ENCODE data around the gene IGF2R. TPM values are rescaled to one million over a fixed set of nuclear protein-coding genes. Genes with fewer than 3 reads are reported as not detected.

IGF2R gene
- total and polyA plus RNA-seq, 2 of the 13 experiments (the other 11 are each of a cell fraction or from before 2014, with no cell fraction given): 38.3 to 70.0 TPM

GRCh38 chr6:159979136-159979874, 10.4 kb downstream of the IGF2R start (continued):
- TF ChIP-seq MXI1 (IDR thresholded peaks at IDR 0.05; ENCODE audit: borderline replicate concordance, low read depth, low read length) (peak; percentile 16; the same call in 1 of the 3 replicates), TAF15 (IDR thresholded peaks at IDR 0.05; ENCODE audit: low read depth, low read length, poor library complexity, severe bottlenecking) (no peak), ZNF383 (CRISPR knock-in tag; IDR thresholded peaks at IDR 0.05; ENCODE audit: borderline replicate concordance) (no peak), ZNF343 (CRISPR knock-in tag; IDR thresholded peaks at IDR 0.05) (0 out of 2 replicates have a peak, but pooled peaks have one; percentile 43), AHR (CRISPR knock-in tag; IDR thresholded peaks at IDR 0.05) (no peak), ARID3A (IDR thresholded peaks at IDR 0.05; ENCODE audit: low read depth, low read length) (no peak), MAF1 (CRISPR knock-in tag; IDR thresholded peaks at IDR 0.05; ENCODE audit: borderline replicate concordance) (no peak), ELF3 (CRISPR knock-in tag; IDR thresholded peaks at IDR 0.05) (0 out of 2 replicates have a peak, but pooled peaks have one; percentile 33), ZBTB43 (CRISPR knock-in tag; conservative IDR thresholded peaks at IDR 0.05) (no peak), ZKSCAN5 (CRISPR knock-in tag; IDR thresholded peaks at IDR 0.05) (no peak), THYN1 (CRISPR knock-in tag; IDR thresholded peaks at IDR 0.05; ENCODE audit: borderline replicate concordance, low read depth) (no peak), ZNF687 (CRISPR knock-in tag; IDR thresholded peaks at IDR 0.05) (peak; percentile 86), ZNF709 (CRISPR knock-in tag; IDR thresholded peaks at IDR 0.05) (no peak), NCOA1 (CRISPR knock-in tag; IDR thresholded peaks at IDR 0.05) (no peak), ZSCAN25 (CRISPR knock-in tag; IDR thresholded peaks at IDR 0.05) (no peak), ZNF501 (CRISPR knock-in tag; IDR thresholded peaks at IDR 0.05) (peak; percentile 71), ESRRA (CRISPR knock-in tag; IDR thresholded peaks at IDR 0.05; ENCODE audit: low read depth) (no peak), ZFP82 (CRISPR knock-in tag; IDR thresholded peaks at IDR 0.05; ENCODE audit: borderline replicate concordance) (no peak), ZNF549 (CRISPR knock-in tag; IDR thresholded peaks at IDR 0.05) (no peak), MLLT10 (CRISPR knock-in tag; IDR thresholded peaks at IDR 0.05) (no peak), ZNF788 (CRISPR knock-in tag; IDR thresholded peaks at IDR 0.05; ENCODE audit: borderline replicate concordance) (peak; percentile 60; the same call in 1 of the 2 replicates), BCL6 (CRISPR knock-in tag; IDR thresholded peaks at IDR 0.05) (peak; percentile 94), ZNF816 (CRISPR knock-in tag; IDR thresholded peaks at IDR 0.05; ENCODE audit: borderline replicate concordance) (no peak), ZSCAN31 (CRISPR knock-in tag; IDR thresholded peaks at IDR 0.05; ENCODE audit: low read depth) (no peak)

All from HepG2 (cell line).